Gastroesophageal sphincter (tissue), 3 donors: ENCODE results near the gene FHAD1.

Source experiments
- CTCF ChIP-seq, 4 experiments: fragments of 200-600 bp in 2 of 4; fragments of 450-650 bp in 2 of 4; sonication (generic) in 1 of 4; IDR thresholded peaks; one replicate each; pipeline ENCODE4 v1.5.1; 2017 to 2019; ENCODE audit warnings: antibody characterized with exemption in 4 of 4, mild to moderate bottlenecking in 2 of 4, moderate library complexity in 2 of 4
- EP300 ChIP-seq: sonication (generic); formaldehyde crosslinking; IDR thresholded peaks from one replicate; pipeline ENCODE4 v1.6.1; 2017; ENCODE audit warnings: antibody characterized with exemption, mild to moderate bottlenecking
- POLR2AphosphoS5 ChIP-seq: sonication (generic); formaldehyde crosslinking; IDR thresholded peaks from one replicate; pipeline ENCODE4 v1.6.1; 2017; ENCODE audit warnings: antibody characterized with exemption

GRCh38 chr1:15357612-15358207 is 110.7 kb downstream of the FHAD1 start:
- no peak for TF ChIP-seq CTCF (IDR thresholded peaks at IDR 0.05)
- no peak for TF ChIP-seq EP300
- TF ChIP-seq POLR2AphosphoS5: no peak
